Muscle of arm (tissue), 12 donors: Measurements from ENCODE around the gene CYBA. TPM values are rescaled to one million over a fixed set of nuclear protein-coding genes. Genes with fewer than 3 reads are reported as not detected.
"Not testable (repeated sequence)": the region's sequence is repeated elsewhere in the genome, so short reads cannot be mapped to it uniquely, and the experiment has no call there.

Source experiments
- DNase-seq: peaks from one replicate; pipeline ENCODE4 v3.0.0-alpha.2; 2013
- polyA plus RNA-seq, 12 donors: library from polyadenylated mRNA; unstranded; fragments of 120-200 nt; gene quantifications; one replicate each; pipeline ENCODE4 v1.2.1, GENCODE V29; 2013; ENCODE audit not compliant: insufficient read length in 12 of 12

CYBA gene
- polyA plus RNA-seq, 12 donors = 19.5 to 60.4 (median 30.6) TPM; not detected in 1

- DNase-seq = no peak
Observed at GRCh38 chr16:88688013-88688778, 37.3 kb upstream of the CYBA start.

- no peak for DNase-seq
Observed at GRCh38 chr16:88687676-88688012, 36.8 kb upstream of the CYBA start.

DNA sequence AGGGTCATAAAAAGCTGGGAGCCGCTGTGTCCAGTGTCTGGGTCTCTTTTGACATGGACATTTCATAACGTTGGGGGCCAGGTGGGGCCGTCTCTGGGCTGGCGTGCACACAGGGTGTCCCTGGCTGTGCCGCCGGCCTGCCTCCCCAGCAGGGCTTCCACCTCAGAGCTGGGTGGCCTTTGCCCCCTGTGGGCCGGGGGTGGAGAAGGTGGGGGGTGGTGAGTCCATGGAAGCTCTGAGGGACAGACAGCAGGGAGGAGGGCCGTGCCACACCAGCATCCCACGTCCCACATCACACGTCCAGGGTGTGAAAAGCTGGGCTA lies 36.4 kb upstream of the CYBA start:
- no peak for DNase-seq

DNA sequence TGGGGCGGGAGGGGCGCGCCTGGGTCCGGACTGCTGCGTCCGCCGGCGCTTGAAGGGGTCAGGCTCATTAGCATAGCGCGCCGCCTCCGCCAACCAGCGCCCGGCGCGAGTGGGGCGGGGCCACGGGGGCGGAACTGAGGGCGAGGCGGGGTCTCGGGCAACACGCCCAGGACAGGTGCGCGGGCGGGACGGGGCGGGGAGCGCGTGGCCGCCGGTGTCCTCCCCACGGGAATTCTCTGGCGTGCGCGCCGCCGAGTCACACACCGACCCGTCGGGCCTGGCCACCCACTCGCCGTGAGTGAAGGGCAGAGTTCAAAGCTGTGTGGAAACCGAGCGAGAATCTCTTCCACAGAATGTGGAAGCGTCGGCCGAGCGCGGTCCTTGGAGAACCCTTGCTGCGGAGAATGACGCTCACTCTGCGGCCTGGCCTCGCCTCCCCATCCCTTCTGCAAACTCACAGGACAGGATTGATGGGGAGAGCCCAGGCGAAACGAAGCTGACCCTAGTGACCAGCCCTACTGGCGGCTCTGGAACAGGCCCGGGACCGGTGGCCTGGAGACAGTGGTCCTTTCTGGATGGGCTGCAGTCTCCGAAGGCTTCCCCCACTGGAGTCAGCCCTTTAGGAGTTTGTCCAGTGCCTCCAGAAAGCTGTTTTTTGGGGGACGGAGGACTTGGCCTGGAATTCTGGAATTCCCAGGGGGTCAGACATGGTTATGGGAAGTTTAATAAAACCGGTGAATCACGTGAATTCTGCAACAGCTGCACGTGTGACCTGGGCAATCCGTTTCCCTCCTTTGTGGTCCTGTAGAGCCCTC lies 35.8 kb upstream of the CYBA start, which contains the start of gene SNAI3:
TSS of gene SNAI3 (minus strand) at position 69 of the 815 bp plus-strand sequence. CDS start 101 bp downstream, outside the sequence.
- DNase-seq = peak; percentile 54

DNA sequence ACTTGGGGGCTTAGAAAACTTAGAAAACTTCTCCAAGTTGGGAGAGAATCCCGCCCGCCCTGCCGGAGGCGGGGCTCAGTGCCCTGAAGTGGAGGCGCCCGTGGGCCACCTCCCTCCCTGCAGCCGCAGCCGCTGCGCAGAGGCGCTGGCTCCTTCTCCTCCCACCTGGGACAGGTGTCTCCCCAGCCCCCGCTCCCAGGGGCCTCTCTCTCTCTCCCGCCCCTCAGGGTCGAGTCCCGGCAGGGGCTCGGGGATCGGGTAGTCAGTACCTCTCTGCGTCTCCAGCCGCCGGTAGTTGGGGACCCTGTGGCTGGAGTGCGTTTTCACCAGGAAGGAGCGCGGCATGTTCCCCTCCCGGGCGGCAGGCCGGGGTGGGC lies 35.2 kb upstream of the CYBA start:
- no peak for DNase-seq

DNA sequence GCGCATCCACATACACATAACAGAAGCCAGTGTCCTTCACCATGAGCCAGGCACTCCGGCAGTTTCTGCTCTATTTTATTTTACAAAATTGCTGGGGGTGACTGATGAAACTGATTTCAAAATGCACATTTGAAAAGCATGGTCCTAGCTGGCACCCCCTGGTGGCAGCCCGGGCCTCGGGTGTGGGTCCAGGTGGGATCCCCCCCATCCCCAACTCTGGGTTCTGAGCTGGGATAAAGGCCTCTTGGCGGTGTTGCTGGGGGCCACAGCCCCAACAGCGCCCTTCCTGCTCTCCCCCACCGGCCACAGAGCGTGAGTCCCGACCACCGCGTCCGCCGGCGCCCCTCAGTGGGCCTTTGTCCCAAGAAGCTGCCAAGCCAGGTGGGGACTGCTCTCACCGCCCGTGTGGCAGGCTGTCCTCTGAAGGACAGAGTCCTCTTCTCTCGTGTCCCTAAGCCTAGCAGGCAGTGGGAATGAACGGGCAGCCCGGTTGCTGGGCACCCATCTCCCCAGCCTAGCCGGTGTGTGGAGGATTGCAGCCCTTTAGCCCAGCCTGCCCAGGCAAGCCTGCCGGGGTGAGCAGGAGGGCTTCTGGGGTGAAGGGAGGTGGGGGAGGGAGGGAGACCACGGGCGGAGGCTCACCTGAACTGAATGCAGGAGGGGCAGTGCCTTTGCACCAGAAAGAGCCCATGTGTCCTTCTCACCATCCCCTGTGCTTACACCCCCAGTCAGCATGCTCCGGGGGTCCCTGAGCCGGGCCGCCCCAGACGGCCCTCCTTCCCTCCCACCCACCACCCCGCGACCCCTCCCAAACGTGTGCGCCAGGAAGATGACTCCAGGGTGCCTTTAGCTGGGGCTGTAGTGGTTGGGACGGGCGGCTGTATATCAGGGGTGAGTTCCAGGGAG lies 34.6 kb upstream of the CYBA start:
- no peak for DNase-seq

DNA sequence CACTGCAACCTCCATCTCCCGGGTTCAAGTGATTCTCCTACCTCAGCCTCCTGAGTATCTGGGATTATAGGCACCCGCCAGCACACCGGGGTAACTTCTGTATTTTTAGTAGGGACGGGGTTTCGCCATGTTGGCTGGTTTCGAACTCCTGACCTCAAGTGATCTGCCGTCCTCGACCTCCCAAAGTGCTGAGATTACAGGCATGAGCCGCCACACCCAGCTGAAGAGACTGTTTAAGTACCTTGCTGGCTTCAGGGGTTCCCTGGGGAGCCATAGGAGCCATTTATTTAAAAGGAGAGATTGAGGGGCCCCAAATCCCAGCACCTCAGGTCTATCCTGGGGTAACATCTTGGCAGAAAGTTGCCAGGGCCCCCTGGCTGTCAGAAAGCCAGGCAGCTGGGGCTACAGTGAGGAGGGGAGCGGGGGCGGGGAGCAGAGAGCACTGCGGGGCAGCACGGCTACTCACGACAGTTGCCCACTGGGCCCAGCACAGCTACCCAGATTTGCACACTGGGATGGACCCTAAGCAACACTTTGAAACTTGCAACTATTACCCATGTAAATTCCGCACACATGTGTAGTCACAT lies 33.8 kb upstream of the CYBA start:
- no peak for DNase-seq

DNA sequence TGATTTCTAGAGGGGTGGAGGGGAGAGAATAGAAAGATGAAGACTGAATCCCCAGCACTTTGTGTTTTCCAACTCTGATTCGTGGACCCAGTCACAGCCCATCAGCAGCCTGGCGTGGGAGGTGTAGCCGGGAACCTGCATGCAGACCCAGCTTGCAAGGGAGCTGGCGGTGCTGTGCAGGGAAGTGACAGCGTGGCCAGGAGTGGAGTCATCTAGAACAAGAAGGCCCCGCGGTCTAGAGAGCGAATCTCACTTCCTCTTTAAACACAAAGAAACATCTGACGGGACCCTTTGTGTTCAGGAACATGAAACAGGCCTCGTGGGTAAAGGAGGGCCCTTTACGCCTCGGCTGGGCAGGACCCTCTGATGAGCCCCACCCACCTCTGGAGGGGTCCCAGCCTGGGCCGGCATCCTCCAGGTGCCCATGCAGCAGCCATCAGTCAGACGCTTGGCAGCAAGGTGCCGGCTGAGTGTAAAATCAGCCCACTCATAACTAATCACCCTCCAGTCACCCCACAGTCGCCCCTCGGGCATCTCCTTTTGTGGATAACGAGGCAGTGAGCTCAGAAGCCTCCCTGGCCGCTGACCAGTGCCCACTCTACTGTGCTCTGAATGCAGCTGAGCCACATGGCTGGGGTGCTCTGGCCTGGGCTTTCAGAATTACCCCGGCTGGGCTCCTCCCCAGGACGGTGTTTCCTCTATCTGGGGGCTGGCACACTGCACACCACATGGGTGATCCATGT lies 31.0 kb upstream of the CYBA start:
- no peak for DNase-seq

- DNase-seq = no peak
Observed at GRCh38 chr16:88681084-88681680, 30.3 kb upstream of the CYBA start.

DNA sequence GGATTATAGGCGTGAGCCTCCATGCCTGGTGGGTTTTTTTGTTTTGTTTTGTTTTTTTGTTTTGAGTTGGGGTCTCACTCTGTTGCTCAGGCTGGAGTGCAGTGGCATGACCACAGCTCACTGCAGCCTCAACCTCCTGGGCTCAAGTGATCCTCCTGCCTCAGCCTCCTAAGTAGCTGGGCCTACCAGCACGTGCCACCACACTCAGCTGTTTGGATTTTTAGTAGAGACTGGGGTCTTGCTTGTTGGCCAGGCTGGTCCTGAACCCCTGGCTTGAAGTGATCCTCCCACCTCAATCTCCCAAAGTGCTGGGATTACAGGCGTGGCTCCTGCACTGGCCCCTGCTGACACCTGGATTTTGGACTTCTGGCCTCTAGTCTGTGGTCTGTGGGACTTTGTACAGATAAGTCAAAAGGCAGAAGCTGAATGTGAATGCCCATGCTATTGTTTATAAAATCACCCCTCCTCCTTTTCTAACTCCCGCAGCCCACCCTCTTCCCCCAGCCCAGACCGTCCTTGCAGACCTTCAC lies 29.8 kb upstream of the CYBA start:
- DNase-seq = no peak

DNA sequence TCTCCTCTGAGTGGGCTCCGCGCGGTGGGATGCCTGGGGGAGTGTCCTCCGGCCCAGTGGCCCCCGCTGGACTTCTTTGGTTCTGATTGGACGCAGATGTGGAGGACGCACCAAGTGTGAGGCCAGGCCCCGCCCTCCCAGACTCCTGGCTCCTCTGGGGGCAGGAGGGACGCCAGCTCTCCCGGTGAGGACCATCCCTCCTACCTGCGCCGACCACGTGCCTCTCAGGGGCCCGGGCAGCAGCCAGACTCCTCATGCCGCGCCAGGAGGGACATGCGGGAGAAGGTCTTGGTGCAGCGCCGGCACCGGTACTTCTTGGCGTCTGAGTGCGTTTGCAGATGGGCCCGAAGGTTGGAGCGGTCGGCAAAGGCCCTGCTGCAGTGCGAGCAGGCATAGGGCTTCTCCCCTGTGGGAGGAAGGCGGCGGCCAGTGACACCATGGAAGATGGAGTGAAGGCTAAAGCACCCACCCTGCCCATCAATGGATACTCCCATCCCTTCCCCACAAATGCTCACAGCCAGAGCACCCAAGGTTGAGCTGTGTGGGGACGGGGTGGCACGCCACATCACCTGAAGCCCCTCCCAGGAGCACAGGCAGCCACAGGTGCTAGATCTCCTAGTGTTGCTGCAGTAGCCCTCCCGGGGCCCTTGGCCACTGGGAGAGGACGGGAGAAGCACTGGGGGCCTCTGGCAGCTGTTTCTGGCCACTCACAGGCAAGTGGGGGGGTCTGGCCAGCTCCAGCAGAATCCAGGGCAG lies 27.5 kb upstream of the CYBA start:
- DNase-seq = no peak

DNA sequence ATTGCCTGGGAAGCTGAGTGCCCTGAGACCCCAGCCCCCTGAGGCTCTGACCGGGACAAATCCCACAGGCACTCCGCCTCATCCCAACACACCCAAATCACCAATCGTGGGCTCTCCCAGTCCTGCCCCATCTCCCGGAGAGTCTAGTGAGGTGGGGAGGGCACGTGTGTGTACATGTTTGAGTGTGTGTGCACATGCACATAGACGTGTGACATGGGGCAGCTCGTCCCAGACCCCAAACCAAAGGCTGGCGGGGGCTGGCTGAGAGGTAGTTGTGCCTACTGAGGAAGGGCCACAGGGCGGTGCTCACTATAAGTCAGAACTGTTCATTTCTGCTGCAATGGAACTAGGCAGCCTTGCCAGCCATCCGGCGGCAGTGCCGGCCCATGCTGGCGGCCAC lies 26.9 kb upstream of the CYBA start:
- no peak for DNase-seq

- DNase-seq = no peak
Observed at GRCh38 chr16:88676502-88677242, 25.8 kb upstream of the CYBA start.

DNA sequence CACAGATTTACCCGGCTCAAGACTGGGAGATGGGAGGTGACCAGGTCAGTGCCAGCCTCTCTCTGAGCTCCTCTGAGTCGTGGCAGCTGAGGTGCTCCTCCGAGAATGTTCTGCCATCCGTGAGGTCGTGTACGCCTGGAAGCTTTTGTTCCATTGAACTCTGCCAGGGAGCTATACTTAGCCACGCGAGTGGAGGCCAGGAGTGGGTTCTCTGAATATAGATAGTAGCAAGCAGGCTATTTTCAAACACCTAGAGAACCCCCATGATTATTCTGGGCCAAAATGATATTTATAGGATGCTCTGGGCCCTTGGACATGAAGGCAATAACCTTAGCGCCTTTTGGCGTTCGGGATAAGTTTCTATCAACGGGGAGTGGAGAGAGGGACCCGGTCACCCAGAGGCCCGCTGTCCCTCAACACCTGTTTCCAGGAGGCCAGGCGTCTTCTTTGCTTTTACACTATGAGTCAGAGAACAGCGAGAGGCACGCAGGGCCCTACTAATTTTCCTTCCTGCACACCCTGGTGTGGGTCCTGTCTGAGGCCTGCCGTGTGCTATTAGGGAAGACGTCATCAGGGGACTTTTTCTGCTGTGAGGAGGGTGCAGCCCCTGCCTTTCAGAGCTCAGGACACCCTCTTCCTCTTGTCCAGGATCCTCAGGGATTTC lies 23.0 kb upstream of the CYBA start:
- DNase-seq = no peak

GRCh38 chr16:88672776-88673175 lies 21.9 kb upstream of the CYBA start:
- DNase-seq = no peak

GRCh38 chr16:88671806-88672205 lies 21.0 kb upstream of the CYBA start:
- no peak for DNase-seq

DNA sequence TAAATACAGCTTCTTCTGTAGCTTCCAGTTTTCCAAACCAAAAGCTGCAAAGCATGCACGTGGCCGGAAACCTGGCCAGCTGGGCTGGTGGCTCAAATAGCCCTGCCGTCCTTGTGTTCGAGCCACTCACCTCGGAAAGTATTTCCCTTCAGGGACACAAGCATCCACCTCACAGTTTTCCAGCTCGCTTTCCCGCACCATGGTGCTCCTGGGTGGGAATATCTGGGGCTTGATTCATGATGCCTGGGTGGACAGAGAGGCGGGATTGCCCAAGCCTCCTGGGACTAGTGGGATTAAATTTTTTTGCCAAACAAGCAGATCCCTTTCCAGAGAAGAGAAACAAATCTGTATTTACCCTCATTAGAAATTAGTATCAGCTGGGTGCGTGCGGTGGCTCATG lies 19.1 kb upstream of the CYBA start:
- no peak for DNase-seq

GRCh38 chr16:88669493-88669892 lies 18.6 kb upstream of the CYBA start:
- DNase-seq = not testable (repeated sequence)
